ENCODE results near the gene KANK3.
"Not testable (repeated sequence)": the region's sequence is repeated elsewhere in the genome, so short reads cannot be mapped to it uniquely, and the experiment has no call there.

Gene KANK3

DNA sequence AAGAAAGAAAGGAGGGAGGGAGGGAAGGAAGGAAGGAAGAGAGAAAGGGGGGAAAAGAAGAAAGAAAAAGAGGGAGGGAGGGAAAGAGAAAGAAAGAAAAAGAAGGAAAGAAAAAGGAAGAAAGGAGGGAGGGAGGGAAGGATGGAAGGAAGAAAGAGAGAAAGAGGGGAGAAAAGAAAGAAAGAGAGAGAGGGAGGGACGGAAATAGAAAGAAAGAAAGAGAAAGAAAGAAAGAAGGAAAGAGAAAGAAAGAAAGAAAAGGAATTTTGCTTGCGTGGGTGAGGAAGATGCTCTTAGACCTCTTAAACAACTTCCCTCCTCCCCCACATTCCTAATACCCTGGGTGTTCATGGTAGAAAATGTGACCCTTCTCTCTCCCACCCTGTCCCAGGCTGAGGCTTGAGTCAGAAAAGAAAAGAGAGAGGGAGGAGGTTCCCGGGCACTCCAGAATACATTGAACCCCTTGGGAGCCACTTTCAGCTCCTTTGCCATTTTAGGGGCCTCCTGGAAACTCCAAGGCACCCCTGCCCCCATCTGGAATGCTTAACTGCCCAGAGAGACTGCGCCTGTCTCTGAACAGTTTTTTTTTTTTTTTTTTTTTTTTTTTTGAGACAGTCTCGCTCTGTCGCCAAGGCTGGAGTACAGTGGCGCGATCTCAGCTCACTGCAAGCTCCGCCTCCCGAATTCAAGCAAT is 9.2 kb upstream of the KANK3 start:
- peak overlapping the region; percentile 8 for H3K4me3 ChIP-seq (ENCODE audit: low read length)
- TF ChIP-seq, protein P1, sequence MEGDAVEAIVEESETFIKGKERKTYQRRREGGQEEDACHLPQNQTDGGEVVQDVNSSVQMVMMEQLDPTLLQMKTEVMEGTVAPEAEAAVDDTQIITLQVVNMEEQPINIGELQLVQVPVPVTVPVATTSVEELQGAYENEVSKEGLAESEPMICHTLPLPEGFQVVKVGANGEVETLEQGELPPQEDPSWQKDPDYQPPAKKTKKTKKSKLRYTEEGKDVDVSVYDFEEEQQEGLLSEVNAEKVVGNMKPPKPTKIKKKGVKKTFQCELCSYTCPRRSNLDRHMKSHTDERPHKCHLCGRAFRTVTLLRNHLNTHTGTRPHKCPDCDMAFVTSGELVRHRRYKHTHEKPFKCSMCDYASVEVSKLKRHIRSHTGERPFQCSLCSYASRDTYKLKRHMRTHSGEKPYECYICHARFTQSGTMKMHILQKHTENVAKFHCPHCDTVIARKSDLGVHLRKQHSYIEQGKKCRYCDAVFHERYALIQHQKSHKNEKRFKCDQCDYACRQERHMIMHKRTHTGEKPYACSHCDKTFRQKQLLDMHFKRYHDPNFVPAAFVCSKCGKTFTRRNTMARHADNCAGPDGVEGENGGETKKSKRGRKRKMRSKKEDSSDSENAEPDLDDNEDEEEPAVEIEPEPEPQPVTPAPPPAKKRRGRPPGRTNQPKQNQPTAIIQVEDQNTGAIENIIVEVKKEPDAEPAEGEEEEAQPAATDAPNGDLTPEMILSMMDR (IDR thresholded peaks at IDR 0.05; ENCODE audit: insufficient read depth, low read depth, low read length, missing control alignments), result no peak
- DNase-seq (ENCODE audit: low read depth), result no peak

DNA sequence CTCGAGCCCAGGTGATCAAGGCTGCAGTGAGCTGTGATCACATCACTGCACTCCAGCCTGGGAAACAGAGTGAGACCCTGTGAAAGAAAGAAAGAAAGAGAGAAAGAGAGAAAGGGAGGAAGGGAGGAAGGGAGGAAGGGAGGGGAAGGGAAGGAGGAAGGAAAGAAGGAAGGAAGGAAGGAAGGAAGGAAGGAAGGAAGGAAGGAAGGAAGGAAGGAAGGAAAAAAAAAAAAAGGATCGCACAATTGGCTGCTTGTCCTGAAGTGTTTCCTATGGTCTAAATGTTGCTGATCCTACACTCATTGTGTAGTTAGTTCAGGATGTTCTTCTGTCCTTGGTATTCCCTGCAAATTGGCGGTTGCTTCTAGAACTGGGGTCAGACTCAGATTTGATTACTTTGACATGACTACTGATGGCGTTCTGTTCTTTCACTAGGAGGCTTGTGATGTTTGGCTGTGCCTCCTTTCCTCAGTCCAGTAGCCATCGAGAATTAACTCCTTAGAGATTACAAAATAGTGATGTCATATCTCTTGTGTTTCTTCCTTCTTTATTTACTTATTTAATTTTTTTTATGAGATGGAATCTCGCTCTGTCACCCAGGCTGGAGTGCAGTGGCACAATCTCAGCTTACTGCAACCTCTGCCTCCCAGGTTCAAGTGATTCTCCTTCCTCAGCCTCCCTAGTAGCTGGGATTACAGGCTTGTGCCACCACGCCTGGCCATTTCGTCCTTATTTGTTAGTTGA is 6.7 kb upstream of the KANK3 start:
- not testable (repeated sequence) for H3K4me3 ChIP-seq (ENCODE audit: low read length); DNase-seq (ENCODE audit: low read depth)

DNA sequence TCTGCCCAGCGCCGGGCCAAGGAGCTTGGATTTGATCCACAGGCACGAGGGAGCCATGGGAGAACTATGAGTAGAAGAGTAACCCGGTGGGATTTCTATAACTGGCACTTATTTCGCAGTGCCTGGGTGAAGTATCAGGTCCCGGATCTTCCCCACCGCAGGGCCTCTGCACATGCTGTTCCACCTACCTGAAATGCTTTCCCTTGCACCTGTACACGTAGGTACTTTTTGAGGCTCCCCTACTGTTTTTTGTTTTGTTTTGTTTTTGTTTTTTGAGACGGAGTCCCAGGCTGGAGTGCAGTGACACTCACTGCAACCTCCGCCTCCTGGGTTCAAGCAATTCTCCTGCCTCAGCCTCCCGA is 402 bp upstream of the KANK3 start:
- no peak for DNase-seq (ENCODE audit: low read depth)
- H3K4me3 ChIP-seq (ENCODE audit: low read length), result no peak overlapping the region
- TF ChIP-seq, protein P1 (IDR thresholded peaks at IDR 0.05; ENCODE audit: insufficient read depth, low read depth, low read length, missing control alignments), result no peak

DNA sequence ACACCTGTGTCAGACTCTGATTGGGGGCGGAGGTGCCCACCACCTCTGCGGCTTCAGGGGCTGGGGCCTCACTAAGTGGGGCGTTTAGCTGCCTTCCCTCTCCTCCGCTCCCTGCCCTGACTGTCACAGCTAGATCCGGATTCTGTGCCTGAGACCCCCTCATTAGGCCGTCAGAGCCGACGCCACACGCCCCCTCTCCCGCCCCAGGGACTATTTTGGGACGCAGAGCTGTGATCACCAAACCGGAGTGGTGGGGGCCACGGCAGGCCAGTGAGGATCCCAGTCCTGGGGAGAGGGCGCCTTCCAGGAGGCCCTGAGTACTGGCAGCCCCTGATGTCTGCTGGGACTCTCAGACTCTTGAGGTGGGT is 762 bp downstream of the KANK3 start:
- H3K4me3 ChIP-seq (ENCODE audit: low read length), result no peak overlapping the region
- TF ChIP-seq, protein P1 (IDR thresholded peaks at IDR 0.05; ENCODE audit: insufficient read depth, low read depth, low read length, missing control alignments), result no peak
- no peak for DNase-seq (ENCODE audit: low read depth)

DNA sequence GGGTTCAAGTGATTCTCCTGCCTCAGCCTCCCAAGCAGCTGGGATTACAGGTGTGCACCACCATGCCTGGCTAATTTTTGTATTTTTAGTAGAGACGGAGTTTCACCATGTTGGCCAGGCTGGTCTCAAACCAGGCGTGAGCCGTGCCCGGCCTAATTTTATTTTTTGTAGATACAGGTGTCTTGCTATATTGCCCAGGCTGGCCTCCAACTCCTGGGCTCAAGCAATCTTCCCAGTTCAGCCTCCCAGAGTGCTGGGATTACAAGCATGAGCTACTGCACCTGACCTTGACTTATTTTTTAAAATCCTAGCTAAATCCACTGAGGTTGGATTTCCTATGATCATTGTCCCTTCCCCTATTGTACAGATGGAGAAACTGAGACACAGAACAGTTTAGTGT is 1.6 kb downstream of the KANK3 start:
- not testable (repeated sequence) for DNase-seq (ENCODE audit: low read depth); H3K4me3 ChIP-seq (ENCODE audit: low read length)

DNA sequence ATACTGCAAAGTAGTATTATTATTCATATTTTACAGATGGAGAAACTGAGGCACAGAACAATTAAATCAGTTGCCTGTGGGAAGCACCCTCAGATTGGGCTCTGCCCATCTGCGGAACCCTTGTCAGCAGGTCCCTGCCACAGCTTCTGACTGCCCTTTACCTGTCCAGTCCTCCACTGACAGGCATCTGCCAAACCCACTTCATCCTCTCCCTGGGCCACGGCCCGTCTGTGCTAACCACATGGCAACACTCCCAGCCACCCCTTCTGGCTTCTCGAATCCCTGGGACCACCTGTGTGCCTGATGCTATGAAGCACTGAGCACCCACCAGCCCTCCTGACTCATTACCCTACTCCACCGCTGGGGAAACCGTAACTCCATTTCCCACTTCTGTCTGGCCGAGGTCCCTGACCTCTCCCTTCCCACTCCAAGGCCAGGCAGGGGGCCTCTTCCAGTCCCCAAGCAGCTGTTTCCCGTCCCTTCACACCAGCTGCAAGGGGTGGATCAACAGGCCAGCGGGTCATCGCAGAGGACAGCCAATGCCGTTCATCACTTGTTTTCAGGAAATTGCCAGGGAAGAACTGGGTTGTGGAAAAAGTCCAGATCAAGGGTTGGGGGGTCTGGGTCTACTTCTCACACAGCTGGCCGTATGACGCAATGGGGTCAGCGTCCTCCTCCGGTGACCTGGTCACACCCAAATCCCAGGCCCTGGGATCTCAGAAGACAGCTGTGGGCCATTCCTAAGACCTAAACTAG is 2.5 kb downstream of the KANK3 start:
- no peak for DNase-seq (ENCODE audit: low read depth)
- TF ChIP-seq, protein P1 (IDR thresholded peaks at IDR 0.05; ENCODE audit: insufficient read depth, low read depth, low read length, missing control alignments), result no peak
- no peak overlapping the region for H3K4me3 ChIP-seq (ENCODE audit: low read length)

DNA sequence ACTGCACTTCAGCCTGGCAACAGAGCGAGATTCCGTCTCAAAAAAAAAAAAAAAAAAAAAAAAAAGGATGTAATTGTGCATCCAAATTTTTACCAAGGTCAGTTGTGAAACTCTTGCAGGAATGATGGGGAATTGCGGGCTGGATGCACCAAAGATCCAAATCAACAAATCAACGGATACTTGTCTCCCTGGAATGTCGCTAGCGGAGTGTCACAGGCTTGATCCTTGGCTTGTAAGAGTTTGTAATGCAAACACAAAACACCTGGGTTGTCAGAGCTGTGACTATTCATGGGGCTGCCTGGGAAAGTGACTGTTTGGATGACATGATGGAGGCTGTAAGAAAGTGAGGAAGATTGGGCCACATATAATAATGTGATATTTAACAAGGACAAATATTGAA is 4.2 kb downstream of the KANK3 start:
- TF ChIP-seq, protein P1 (IDR thresholded peaks at IDR 0.05; ENCODE audit: insufficient read depth, low read depth, low read length, missing control alignments), result no peak
- H3K4me3 ChIP-seq (ENCODE audit: low read length), result no peak overlapping the region
- DNase-seq (ENCODE audit: low read depth), result no peak

Measured in epithelial cell of esophagus (primary cell).